Mesendoderm (in vitro differentiated cells): ENCODE results near the gene HLA-DMA.
A peak's percentile ranks its signal among the peaks of the same experiment; 100 is the strongest.

ENCODE experiments used
- DNase-seq: peaks from one replicate; pipeline ENCODE4 v3.0.0; 2013
- H2AK5ac ChIP-seq: 2 replicates; pipeline ENCODE4 v1.6.1; 2013; ENCODE audit warnings: low read length, inconsistent platforms
- H2BK120ac ChIP-seq: 2 replicates; pipeline ENCODE4 v1.6.1; 2013; ENCODE audit warnings: low read depth, mild to moderate bottlenecking, low read length, moderate library complexity, mixed read lengths
- H2BK15ac ChIP-seq: replicated peaks from 2 replicates; pipeline ENCODE4 v1.6.1; 2013; ENCODE audit warnings: low read depth, mild to moderate bottlenecking, moderate library complexity
- H2BK5ac ChIP-seq: 2 replicates; pipeline ENCODE4 v1.6.1; 2013; ENCODE audit warnings: low read length, inconsistent platforms
- H3K18ac ChIP-seq: 2 replicates; pipeline ENCODE4 v1.6.1; 2013; ENCODE audit warnings: mild to moderate bottlenecking, low read length, mixed read lengths
- H3K23ac ChIP-seq: one replicate; pipeline ENCODE4 v1.6.1; 2013; ENCODE audit warnings: low read length
- H3K27ac ChIP-seq: 2 replicates; pipeline ENCODE4 v1.5.1; 2013; ENCODE audit warnings: low read depth, mild to moderate bottlenecking, inconsistent platforms, low read length, moderate library complexity
- H3K27me3 ChIP-seq: 2 replicates; pipeline ENCODE4 v1.6.1; 2013; ENCODE audit warnings: low read length, control low read depth, mild to moderate bottlenecking, inconsistent platforms; ENCODE audit not compliant: insufficient read depth, poor library complexity
- H3K36me3 ChIP-seq: 2 replicates; pipeline ENCODE4 v1.6.1; 2013; ENCODE audit warnings: low read length, inconsistent platforms; ENCODE audit not compliant: control insufficient read depth, insufficient read depth
- H3K4ac ChIP-seq: one replicate; pipeline ENCODE4 v1.6.1; 2013; ENCODE audit warnings: low read depth, mild to moderate bottlenecking, low read length, moderate library complexity
- H3K4me1 ChIP-seq: 2 replicates; pipeline ENCODE4 v1.6.1; 2013; ENCODE audit warnings: low read depth, low read length, inconsistent platforms; ENCODE audit not compliant: control insufficient read depth
- H3K4me2 ChIP-seq: 2 replicates; pipeline ENCODE4 v1.6.1; 2013; ENCODE audit warnings: low read length
- H3K4me3 ChIP-seq: 2 replicates; pipeline ENCODE4 v1.5.1; 2013; ENCODE audit warnings: mild to moderate bottlenecking, low read length
- H3K56ac ChIP-seq: one replicate; pipeline ENCODE4 v1.6.1; 2013; ENCODE audit warnings: low read length
- H3K79me1 ChIP-seq: 2 replicates; pipeline ENCODE4 v1.6.1; 2013; ENCODE audit warnings: low read length, inconsistent platforms
- H3K79me2 ChIP-seq: 2 replicates; pipeline ENCODE4 v1.6.1; 2013; ENCODE audit warnings: mild to moderate bottlenecking, low read length; ENCODE audit not compliant: control insufficient read depth, insufficient read depth
- H3K9ac ChIP-seq: 2 replicates; pipeline ENCODE4 v1.6.1; 2013; ENCODE audit warnings: low read length, inconsistent platforms
- H4K5ac ChIP-seq: one replicate; pipeline ENCODE4 v1.6.1; 2013; ENCODE audit warnings: low read length
- H4K8ac ChIP-seq: one replicate; pipeline ENCODE4 v1.6.1; 2013; ENCODE audit warnings: low read depth, mild to moderate bottlenecking, control low read depth, low read length, moderate library complexity
- WGBS: extraction: QIAGEN DNeasy Blood & Tissue Kit; methylation state at CpG from one replicate; pipeline ENCODE4 v1.1.7; 2013; ENCODE audit warnings: low lambda C conversion rate, missing lambda C conversion rate; ENCODE audit not compliant: insufficient coverage; ENCODE audit errors: extremely low coverage; 5-methylcytosine and 5-hydroxymethylcytosine counted together

HLA-DMA gene

DNA sequence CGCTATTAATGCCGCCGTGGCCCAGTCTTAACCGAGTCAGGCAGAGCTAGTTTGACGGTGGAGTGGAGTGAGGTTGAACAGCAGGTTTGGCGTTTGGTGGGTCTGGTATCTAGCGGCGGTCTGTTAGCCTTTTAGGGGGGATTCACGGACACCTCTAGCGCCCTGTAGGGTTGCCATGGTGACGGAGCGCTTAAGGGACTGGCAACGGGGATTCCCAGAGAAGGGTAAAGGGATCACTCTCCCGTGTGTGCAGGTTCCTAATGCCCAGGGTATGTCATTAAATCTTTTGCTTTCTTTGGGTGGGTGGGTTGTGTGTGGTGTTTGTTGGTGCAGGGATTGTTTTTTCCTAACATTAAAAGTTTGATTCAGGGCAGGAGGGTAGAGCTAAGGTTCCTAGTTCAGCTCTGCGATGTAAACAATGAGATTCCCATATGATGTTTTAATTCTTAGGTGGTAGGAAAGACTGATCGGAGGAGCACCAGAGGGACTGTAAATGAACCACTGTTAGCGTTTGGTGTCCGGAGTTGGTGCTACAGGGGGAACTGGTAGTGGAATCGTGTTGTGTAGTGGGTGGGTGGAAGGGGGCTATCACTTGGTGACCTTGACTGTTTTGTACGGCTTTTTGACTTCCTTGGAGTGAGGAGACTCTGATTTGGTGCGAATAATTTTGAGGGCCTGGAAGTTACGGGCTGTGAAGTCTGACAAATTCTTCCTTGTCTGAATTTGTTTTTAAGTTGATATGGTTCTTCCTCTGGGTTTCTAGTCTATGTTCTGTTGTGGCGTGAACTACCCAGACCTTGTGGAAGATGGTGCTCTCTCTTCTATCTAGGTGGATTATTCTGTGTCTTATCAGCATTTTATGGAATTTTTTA lies 20.5 kb upstream of the HLA-DMA start:
- Histone ChIP-seq H2BK5ac (no peak overlapping the region), H3K23ac (peak overlapping the region; percentile 68), H3K79me1 (peaks cover 15% of the 10 kb centered on the region), H3K27ac (no peak overlapping the region), H3K4me2 (peak overlapping the region; percentile 83), H3K18ac (no peak overlapping the region), H3K4me3 (peak overlapping the region; percentile 99), H4K8ac (no peak overlapping the region), H2BK120ac (no peak overlapping the region), H3K27me3 (no peaks in the 10 kb centered on the region), H3K9ac (peak overlapping the region; percentile 95), H3K4ac (no peak overlapping the region), H3K4me1 (no peaks in the 10 kb centered on the region), H3K56ac (peak overlapping the region; percentile 97), H2BK15ac (no peak overlapping the region), H3K36me3 (peaks cover 44% of the 10 kb centered on the region), H4K5ac (no peak overlapping the region), H2AK5ac (no peak overlapping the region), H3K79me2 (peaks cover 74% of the 10 kb centered on the region)
- peak; percentile 57 for DNase-seq
- no CpG with 5 or more reads among the region's 23 CpGs for WGBS

DNA sequence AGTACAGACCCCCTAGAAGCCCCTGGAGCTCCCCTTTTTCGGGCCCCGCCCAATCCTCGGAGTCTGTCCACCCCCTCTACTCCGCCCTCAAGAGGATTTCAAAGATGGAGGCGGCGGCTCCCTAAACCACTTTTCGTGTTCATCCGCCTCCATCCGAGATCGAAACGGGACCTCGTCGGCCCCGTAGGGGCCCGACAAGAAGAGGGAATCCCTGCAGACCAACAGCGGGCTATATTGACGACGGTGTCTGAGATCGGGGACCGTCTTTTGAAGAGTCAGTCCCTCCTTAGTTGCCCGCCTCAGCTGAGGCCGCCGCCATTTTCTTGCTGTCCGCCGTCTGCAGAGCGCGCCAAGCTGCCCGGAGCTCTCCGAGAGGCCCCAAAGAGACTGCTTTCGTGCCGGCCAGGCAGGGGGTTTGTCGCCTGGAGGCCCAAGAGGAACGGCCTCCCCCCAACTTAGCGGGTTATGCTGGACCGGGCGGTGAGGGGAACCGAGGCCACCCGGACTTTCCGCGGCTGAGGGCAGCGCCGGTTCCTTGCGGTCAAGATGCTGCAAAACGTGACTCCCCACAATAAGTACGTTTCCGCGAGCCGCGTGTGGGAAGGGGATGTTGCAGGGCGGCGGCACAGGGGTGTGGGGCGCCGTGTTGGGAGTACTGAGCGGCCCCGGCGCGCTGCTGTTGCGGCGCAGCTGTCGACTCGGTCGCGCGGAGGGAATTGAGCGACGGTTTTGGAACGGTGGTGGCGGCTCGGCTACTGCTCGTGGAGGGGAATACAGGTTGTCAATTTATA lies 19.7 kb upstream of the HLA-DMA start:
- H3K4me3 ChIP-seq, result peak overlapping the region; percentile 99
- peak overlapping the region; percentile 95 for H3K9ac ChIP-seq
- H3K18ac ChIP-seq, result peak overlapping the region; percentile 1
- DNase-seq, result no peak
- H2BK15ac ChIP-seq, result no peak overlapping the region
- peaks cover 36% of the 10 kb centered on the region for H3K36me3 ChIP-seq
- H3K79me1 ChIP-seq, result peaks cover 13% of the 10 kb centered on the region
- H3K4ac ChIP-seq, result no peak overlapping the region
- peak overlapping the region; percentile 97 for H3K56ac ChIP-seq
- H3K23ac ChIP-seq, result peak overlapping the region; percentile 68
- no peaks in the 10 kb centered on the region for H3K27me3 ChIP-seq
- peak overlapping the region; percentile 83 for H3K4me2 ChIP-seq
- H3K4me1 ChIP-seq, result no peaks in the 10 kb centered on the region
- H4K8ac ChIP-seq, result no peak overlapping the region
- peak overlapping the region; percentile 8 for H2BK5ac ChIP-seq
- H3K27ac ChIP-seq, result peak overlapping the region; percentile 53
- H2AK5ac ChIP-seq, result no peak overlapping the region
- no peak overlapping the region for H4K5ac ChIP-seq
- peaks cover 68% of the 10 kb centered on the region for H3K79me2 ChIP-seq
- no CpG with 5 or more reads among the region's 70 CpGs for WGBS
- no peak overlapping the region for H2BK120ac ChIP-seq

DNA sequence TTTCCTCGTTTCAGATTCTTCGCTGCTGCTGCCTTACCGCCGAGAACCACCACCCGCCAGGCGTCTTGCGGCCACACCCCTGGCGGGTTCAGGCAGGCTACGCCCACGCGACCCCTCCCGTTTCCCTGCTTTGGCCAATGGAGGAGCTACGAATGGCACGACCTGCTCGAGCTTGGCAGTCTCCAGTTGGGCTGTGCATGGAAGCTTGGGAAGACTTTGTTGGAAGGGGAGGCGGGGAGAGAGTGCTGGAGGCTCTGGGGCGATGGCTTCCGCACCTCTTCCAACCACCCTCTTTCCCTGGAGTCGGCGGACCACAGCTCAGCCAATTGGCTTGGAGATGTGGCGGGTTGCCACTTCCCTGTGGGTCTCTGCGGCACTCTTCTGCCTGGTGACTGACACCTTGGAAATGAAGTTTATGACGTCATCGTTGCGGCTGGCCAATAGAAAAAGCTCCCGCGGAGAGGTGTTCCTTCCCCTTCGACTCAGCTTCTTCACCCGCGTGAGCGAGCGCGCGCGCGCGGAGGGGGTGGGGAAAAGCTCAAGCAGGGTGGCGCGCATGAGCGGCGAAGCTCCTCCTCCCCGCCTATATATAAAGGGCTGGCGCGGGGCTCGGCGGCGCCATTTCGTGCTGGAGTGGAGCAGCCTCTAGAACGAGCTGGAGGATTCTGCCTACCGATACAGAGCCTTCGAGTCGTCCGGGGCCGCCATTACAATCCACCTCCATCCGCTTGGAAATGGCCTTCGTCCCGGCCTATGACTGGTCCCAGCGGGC lies 18.9 kb upstream of the HLA-DMA start:
- H2AK5ac ChIP-seq, result no peak overlapping the region
- no peak overlapping the region for H2BK120ac ChIP-seq
- H2BK15ac ChIP-seq, result no peak overlapping the region
- H3K27ac ChIP-seq, result peak overlapping the region; percentile 99
- peak overlapping the region; percentile 89 for H3K4me2 ChIP-seq
- no peak overlapping the region for H3K4ac ChIP-seq
- peak; percentile 100 for DNase-seq
- no peak overlapping the region for H3K23ac ChIP-seq
- no peak overlapping the region for H4K8ac ChIP-seq
- no peaks in the 10 kb centered on the region for H3K27me3 ChIP-seq
- H3K4me1 ChIP-seq, result peaks cover 6% of the 10 kb centered on the region
- peaks cover 31% of the 10 kb centered on the region for H3K36me3 ChIP-seq
- H3K18ac ChIP-seq, result peak overlapping the region; percentile 1
- H3K9ac ChIP-seq, result peak overlapping the region; percentile 100
- peaks cover 66% of the 10 kb centered on the region for H3K79me2 ChIP-seq
- no CpG with 5 or more reads among the region's 58 CpGs for WGBS
- peaks cover 9% of the 10 kb centered on the region for H3K79me1 ChIP-seq
- peak overlapping the region; percentile 3 for H2BK5ac ChIP-seq
- no peak overlapping the region for H4K5ac ChIP-seq
- H3K56ac ChIP-seq, result peak overlapping the region; percentile 97
- peak overlapping the region; percentile 99 for H3K4me3 ChIP-seq

DNA sequence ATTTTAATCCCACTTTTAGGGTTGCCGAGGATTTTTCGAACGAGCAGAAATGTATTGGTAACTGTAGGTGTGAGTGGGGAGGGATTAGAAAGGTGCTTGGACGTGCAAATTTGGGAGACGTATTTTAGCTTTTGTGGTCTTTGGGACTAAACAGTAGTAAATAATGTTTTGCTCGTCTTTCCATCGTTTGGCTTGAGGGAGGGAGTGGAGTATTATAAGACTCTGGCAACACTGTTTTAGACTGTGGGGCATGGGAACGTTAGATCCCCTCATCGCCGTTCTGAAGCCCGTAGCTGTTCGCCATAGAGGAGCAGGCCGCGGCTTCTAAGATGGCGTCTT lies 18.3 kb upstream of the HLA-DMA start:
- no peak for DNase-seq
- Histone ChIP-seq H3K27me3 (no peaks in the 10 kb centered on the region), H3K36me3 (peaks cover 25% of the 10 kb centered on the region), H3K23ac (peak overlapping the region; percentile 95), H3K9ac (peak overlapping the region; percentile 100), H4K8ac (peak overlapping the region; percentile 98), H2AK5ac (peak overlapping the region; percentile 96), H3K4me2 (peak overlapping the region; percentile 89), H3K79me2 (peaks cover 64% of the 10 kb centered on the region), H3K4me1 (peaks cover 8% of the 10 kb centered on the region), H3K4ac (peak overlapping the region; percentile 99), H2BK15ac (no peak overlapping the region), H3K27ac (peak overlapping the region; percentile 99), H2BK120ac (peak overlapping the region; percentile 78), H3K56ac (peak overlapping the region; percentile 97), H3K79me1 (peaks cover 7% of the 10 kb centered on the region), H4K5ac (peak overlapping the region; percentile 100), H2BK5ac (peak overlapping the region; percentile 98), H3K18ac (peak overlapping the region; percentile 99), H3K4me3 (peak overlapping the region; percentile 97)
- no CpG with 5 or more reads among the region's 15 CpGs for WGBS

DNA sequence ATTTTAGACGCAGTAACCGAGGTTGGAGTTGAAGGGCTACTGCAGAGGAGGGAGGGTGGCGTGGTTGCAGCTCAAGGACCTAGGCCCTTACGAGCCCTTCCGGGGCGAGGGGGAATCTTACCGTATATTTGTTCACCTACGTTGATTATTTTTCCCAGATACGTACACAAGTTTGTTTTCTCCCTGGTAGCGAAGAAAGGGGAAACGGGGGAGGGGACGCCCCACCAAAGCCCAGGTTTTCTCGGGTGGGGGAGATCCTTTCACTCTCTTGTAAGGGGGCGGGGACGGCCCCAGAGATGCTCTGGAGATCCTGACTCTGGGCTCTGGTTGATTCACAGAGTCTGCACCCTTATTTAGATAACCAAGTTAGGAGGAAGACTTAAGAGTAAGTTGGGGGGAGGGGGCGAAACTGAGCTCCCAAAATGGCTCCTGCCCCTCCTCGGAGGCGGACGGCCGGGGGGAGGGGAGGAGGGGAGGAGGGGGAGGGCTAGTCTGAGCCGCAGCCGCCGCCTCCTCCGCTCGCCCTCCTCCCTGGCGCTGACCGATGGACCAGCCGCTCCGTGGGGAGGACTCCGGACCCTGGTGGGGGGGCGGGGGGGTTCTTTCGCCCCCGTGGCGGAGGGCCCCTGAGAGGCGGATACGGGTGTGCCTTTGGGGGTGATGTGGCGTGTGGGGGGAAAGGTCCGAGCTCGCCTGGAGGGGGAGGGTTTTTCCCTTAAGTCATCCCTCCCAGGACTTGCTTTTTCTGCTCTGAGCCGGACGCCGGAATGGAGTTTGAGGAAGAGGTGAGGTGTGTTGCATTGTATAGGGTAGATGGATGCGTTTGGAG lies 17.7 kb upstream of the HLA-DMA start:
- Histone ChIP-seq H3K56ac (peak overlapping the region; percentile 100), H3K27me3 (no peaks in the 10 kb centered on the region), H3K4me1 (peaks cover 8% of the 10 kb centered on the region), H2BK120ac (peak overlapping the region; percentile 78), H3K18ac (peak overlapping the region; percentile 99), H2BK5ac (peak overlapping the region; percentile 98), H3K79me1 (peaks cover 8% of the 10 kb centered on the region), H3K79me2 (peaks cover 61% of the 10 kb centered on the region), H3K9ac (peak overlapping the region; percentile 100), H2BK15ac (no peak overlapping the region), H4K5ac (peak overlapping the region; percentile 100), H4K8ac (peak overlapping the region; percentile 98), H3K4me3 (peak overlapping the region; percentile 97), H3K23ac (peak overlapping the region; percentile 95), H3K36me3 (peaks cover 20% of the 10 kb centered on the region), H2AK5ac (peak overlapping the region; percentile 96), H3K4me2 (peak overlapping the region; percentile 89), H3K4ac (peak overlapping the region; percentile 99), H3K27ac (peak overlapping the region; percentile 100)
- DNase-seq, result peak; percentile 96
- no CpG with 5 or more reads among the region's 43 CpGs for WGBS
